ENCODE data around the gene IGF2.

DNA sequence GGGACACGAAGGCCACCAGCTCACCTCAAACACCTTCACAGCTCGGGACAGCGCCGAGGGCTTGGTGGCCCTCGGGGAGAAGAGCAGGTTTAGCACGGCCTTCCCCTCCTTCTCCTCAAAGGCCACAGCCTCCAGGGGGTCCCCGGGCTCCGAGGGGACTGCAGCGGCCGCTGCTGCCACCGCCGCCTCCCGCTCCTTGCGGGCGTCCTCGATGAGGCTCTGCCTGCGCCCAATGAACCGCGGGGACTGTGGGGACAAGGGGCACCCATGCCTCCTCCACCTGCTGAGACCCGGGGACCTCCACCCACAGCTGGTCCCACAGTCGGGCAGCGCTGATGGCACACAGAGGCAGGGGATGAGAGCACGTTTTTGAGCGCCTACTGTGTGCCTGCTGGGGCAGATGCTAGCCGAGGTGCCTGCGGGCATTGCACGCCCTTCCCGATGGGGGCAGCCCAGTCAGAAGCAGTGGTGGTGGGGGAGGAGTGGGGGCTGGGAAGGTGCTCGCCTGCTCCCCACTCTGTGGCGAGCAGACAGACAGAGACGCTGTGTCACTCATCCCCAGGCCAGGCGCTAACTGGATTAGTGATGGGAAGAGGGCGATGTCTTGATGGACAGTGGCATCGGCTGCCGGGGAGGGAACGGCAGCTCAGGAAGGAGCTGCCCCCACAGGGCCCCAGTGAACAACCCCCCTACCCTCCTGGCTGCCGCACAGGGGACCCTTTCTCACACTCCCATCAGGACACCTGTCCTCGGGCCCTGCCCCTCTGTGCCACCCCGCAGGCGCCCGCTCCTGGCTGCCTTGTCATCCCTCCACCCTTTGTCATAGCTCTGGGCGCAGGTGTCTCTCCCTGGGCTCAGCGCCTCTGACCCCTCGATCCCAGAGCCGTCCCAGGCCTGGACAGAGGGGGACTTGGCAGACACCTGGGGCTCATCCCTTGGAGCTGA, 30.7 kb upstream of the IGF2 start:
- TF ChIP-seq POLR2A (IDR thresholded peaks at IDR 0.05): no peak
- TF ChIP-seq, protein P1, sequence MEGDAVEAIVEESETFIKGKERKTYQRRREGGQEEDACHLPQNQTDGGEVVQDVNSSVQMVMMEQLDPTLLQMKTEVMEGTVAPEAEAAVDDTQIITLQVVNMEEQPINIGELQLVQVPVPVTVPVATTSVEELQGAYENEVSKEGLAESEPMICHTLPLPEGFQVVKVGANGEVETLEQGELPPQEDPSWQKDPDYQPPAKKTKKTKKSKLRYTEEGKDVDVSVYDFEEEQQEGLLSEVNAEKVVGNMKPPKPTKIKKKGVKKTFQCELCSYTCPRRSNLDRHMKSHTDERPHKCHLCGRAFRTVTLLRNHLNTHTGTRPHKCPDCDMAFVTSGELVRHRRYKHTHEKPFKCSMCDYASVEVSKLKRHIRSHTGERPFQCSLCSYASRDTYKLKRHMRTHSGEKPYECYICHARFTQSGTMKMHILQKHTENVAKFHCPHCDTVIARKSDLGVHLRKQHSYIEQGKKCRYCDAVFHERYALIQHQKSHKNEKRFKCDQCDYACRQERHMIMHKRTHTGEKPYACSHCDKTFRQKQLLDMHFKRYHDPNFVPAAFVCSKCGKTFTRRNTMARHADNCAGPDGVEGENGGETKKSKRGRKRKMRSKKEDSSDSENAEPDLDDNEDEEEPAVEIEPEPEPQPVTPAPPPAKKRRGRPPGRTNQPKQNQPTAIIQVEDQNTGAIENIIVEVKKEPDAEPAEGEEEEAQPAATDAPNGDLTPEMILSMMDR (IDR thresholded peaks at IDR 0.05): no peak
